ENCODE results near the gene GRN.

The GRN gene

DNA sequence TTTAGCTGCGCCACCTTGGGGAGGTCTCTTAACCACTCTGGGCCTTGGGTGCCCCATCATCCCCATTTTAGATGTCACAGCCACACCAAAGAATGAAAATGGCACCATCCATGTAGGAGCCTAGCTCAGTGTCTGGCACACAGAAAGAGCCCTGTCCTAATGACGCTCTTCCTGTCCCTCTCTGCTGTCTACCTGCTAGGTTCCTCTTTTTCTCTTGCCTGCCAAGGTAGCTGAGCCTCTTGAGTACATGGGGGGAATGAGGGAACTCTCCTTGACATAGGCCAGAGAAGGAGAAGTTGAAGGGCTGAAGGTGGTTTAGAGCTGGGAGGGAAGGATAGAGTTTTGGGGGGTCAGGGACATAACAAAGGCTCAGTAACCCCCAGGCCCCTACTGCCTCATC lies 34.9 kb upstream of the GRN start:
- Histone ChIP-seq H3K27me3 (ENCODE audit: insufficient read depth, insufficient read length) (peaks cover 32% of the 10 kb centered on the region), H3K4me3 (ENCODE audit: insufficient read length, low read depth) (no peak overlapping the region), H3K9ac (ENCODE audit: insufficient read length, low read depth) (no peak overlapping the region), H3K36me3 (ENCODE audit: insufficient read depth, insufficient read length, low read length) (no peaks in the 10 kb centered on the region), H3K4me1 (ENCODE audit: insufficient read depth, insufficient read length) (peaks cover 36% of the 10 kb centered on the region), H3K9me3 (ENCODE audit: insufficient read depth, low read length) (no peaks in the 10 kb centered on the region)
- TF ChIP-seq YY1 (IDR thresholded peaks at IDR 0.05; ENCODE audit: insufficient read depth, insufficient read length) (no peak), SUZ12 (IDR thresholded peaks at IDR 0.05; ENCODE audit: extremely low read depth, insufficient read depth, insufficient read length) (no peak), ZNF274 (IDR thresholded peaks at IDR 0.05; ENCODE audit: low read depth, low read length) (no peak)
- no peak for DNase-seq (ENCODE audit: low read depth, low spot score)

DNA sequence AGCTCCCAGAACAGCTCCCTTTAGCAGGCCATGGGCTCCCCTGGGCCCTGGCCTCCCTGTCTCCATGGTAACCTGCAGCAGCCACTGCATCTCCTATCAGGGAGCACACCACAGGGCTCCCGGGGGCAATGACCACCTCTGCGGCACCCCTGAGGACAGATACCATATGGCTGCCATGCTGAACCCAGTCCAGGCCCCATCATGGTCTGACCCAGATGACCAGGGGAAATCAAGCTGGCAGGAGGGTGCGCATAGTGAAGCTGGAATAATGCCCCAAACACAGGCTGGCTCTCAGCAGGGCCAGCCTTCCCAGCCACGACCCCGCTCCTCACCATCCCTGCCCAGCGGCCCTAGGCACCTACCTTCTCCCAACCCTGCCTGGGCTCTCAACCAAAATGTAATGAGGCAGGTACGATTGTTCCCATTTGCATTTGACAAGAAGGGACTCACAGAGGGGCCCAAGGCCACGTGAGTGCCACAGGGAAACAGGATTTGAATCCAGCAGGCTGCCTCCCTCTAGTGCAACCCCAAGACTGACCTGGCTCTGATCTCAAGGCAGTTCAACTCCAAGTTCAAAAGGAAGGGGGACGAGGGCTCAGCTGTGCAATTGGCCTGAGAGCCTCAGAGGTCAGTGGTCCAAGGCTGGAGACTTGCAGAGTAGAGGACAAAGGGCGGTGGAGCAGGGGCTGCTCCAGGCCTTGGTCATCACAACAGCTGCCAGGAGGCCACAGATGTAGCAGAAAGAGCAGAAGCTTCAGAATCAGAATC lies 34.3 kb upstream of the GRN start:
- TF ChIP-seq ZNF274 (IDR thresholded peaks at IDR 0.05; ENCODE audit: low read depth, low read length): no peak
- TF ChIP-seq SUZ12 (IDR thresholded peaks at IDR 0.05; ENCODE audit: extremely low read depth, insufficient read depth, insufficient read length): no peak
- no peak for TF ChIP-seq YY1 (IDR thresholded peaks at IDR 0.05; ENCODE audit: insufficient read depth, insufficient read length)
- peaks cover 40% of the 10 kb centered on the region for H3K4me1 ChIP-seq (ENCODE audit: insufficient read depth, insufficient read length)
- H3K27me3 ChIP-seq (ENCODE audit: insufficient read depth, insufficient read length): peaks cover 37% of the 10 kb centered on the region
- H3K4me3 ChIP-seq (ENCODE audit: insufficient read length, low read depth): no peak overlapping the region
- H3K9me3 ChIP-seq (ENCODE audit: insufficient read depth, low read length): no peaks in the 10 kb centered on the region
- no peaks in the 10 kb centered on the region for H3K36me3 ChIP-seq (ENCODE audit: insufficient read depth, insufficient read length, low read length)
- no peak overlapping the region for H3K9ac ChIP-seq (ENCODE audit: insufficient read length, low read depth)
- no peak for DNase-seq (ENCODE audit: low read depth, low spot score)

DNA sequence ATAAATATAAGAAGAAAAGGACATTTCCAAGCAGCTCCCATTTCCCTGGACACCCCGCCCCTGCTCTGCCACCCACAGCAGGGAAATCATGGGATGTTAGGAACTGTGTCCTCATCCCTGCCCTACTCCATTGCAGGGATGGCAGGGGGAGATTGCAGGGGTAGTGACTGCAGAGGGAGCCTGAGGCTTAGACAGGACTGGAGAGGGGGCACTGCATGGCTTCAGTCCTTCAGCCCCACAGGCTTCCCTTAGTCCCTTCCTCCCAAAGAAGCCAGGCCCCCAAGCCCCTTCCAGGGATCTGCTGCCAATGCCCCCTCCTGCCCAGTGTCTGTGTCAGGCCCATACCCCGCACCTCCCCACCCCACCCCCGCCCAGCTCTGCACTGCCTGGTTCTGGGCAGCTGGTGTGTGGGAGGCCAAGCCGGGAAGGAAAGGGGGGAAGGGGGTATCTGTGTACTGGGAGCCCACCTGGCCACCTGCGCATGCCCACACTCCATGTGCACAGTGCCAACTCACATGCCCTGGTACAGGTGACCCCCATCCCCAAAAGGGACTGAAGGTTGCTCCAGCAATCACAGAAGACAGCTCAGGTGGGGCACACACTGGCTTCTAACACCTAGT lies 33.4 kb upstream of the GRN start:
- H3K36me3 ChIP-seq (ENCODE audit: insufficient read depth, insufficient read length, low read length): no peaks in the 10 kb centered on the region
- peaks cover 43% of the 10 kb centered on the region for H3K4me1 ChIP-seq (ENCODE audit: insufficient read depth, insufficient read length)
- TF ChIP-seq SUZ12 (IDR thresholded peaks at IDR 0.05; ENCODE audit: extremely low read depth, insufficient read depth, insufficient read length): no peak
- no peak for TF ChIP-seq ZNF274 (IDR thresholded peaks at IDR 0.05; ENCODE audit: low read depth, low read length)
- no peak for TF ChIP-seq YY1 (IDR thresholded peaks at IDR 0.05; ENCODE audit: insufficient read depth, insufficient read length)
- DNase-seq (ENCODE audit: low read depth, low spot score): no peak
- H3K27me3 ChIP-seq (ENCODE audit: insufficient read depth, insufficient read length): peaks cover 39% of the 10 kb centered on the region
- peak overlapping the region; percentile 18 for H3K9ac ChIP-seq (ENCODE audit: insufficient read length, low read depth)
- H3K4me3 ChIP-seq (ENCODE audit: insufficient read length, low read depth): no peak overlapping the region
- no peaks in the 10 kb centered on the region for H3K9me3 ChIP-seq (ENCODE audit: insufficient read depth, low read length)

DNA sequence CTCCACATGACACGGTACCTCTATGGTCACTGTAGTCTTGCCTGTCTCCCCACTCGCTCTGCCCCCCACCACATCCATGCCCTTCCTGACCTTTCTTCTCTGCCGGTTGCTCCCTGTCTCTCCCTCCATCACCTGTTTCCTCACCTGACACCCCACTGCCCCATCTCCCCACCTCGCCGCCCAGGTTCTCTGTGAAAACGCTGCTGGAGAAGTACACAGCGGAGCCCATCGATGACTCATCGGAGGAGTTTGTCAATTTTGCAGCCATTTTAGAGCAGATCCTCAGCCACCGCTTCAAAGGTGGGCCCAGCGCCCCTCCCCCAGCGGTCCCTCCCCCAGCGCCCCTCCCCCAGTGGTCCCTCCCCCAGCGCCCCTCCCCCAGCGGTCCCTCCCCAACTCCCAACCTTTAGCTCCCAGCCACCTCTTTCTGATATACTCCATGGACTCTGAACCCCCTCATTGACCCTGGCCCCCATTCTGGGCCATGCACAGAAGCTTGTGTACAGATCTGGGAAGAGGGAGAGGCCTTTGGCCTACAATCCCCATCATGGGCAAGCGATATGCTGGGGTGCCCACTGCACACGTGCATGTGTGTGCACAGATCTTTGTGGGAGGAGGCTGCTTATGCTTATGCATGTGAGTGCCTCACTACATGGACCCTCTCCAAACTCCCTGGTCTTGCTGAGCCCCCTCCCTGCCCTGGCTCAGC lies 32.6 kb upstream of the GRN start:
- H3K4me3 ChIP-seq (ENCODE audit: insufficient read length, low read depth): no peak overlapping the region
- no peak for DNase-seq (ENCODE audit: low read depth, low spot score)
- TF ChIP-seq YY1 (IDR thresholded peaks at IDR 0.05; ENCODE audit: insufficient read depth, insufficient read length) (no peak), SUZ12 (IDR thresholded peaks at IDR 0.05; ENCODE audit: extremely low read depth, insufficient read depth, insufficient read length) (no peak), ZNF274 (IDR thresholded peaks at IDR 0.05; ENCODE audit: low read depth, low read length) (no peak)

DNA sequence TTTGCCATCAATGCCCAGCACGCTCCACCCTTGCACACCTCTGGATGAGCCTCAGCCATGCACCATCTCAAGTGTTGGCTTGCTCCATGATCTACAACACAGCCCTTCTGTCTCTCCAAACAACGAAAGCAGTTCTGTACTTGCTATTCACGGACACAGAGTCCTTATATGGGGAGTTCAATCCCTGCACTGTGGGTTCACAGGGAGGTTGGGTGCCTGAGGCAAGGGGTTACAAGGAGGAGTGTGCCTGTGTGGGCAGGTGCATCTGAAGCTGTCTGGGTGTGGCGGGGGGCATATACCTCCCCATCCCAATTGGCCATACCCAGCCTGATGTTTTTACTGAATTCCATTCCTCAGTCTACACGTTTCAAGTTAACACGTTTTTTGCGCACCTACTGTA lies 31.1 kb upstream of the GRN start:
- Histone ChIP-seq H3K36me3 (ENCODE audit: insufficient read depth, insufficient read length, low read length) (peaks cover 8% of the 10 kb centered on the region), H3K9me3 (ENCODE audit: insufficient read depth, low read length) (no peaks in the 10 kb centered on the region), H3K27me3 (ENCODE audit: insufficient read depth, insufficient read length) (peaks cover 32% of the 10 kb centered on the region), H3K9ac (ENCODE audit: insufficient read length, low read depth) (no peak overlapping the region), H3K4me3 (ENCODE audit: insufficient read length, low read depth) (no peak overlapping the region), H3K4me1 (ENCODE audit: insufficient read depth, insufficient read length) (peaks cover 44% of the 10 kb centered on the region)
- TF ChIP-seq SUZ12 (IDR thresholded peaks at IDR 0.05; ENCODE audit: extremely low read depth, insufficient read depth, insufficient read length) (no peak), YY1 (IDR thresholded peaks at IDR 0.05; ENCODE audit: insufficient read depth, insufficient read length) (no peak), ZNF274 (IDR thresholded peaks at IDR 0.05; ENCODE audit: low read depth, low read length) (no peak)
- DNase-seq (ENCODE audit: low read depth, low spot score): no peak

More for the DNA sequence above, 32.6 kb upstream of the GRN start:
- peaks cover 38% of the 10 kb centered on the region for H3K4me1 ChIP-seq (ENCODE audit: insufficient read depth, insufficient read length)
- no peak overlapping the region for H3K9ac ChIP-seq (ENCODE audit: insufficient read length, low read depth)
- H3K9me3 ChIP-seq (ENCODE audit: insufficient read depth, low read length): no peaks in the 10 kb centered on the region
- peaks cover 33% of the 10 kb centered on the region for H3K27me3 ChIP-seq (ENCODE audit: insufficient read depth, insufficient read length)
- no peaks in the 10 kb centered on the region for H3K36me3 ChIP-seq (ENCODE audit: insufficient read depth, insufficient read length, low read length)

DNA sequence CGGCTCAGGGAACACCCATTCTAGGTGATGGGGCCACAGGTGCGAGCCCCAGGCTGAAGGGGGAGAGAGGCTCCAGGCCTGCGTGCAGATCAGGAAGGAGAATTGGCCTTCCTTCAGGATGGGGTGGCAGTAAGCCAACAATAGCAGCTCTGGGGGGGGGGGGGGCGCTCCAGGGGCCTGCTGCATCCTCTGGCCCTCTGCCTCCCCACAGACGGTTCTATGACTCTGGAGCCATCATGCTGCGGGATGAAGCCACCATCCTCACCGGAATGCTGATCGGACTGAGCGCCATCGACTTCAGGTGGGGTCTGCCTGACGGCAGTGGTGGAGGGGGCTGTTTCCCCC lies 30.6 kb upstream of the GRN start:
- H3K27me3 ChIP-seq (ENCODE audit: insufficient read depth, insufficient read length): peaks cover 27% of the 10 kb centered on the region
- no peaks in the 10 kb centered on the region for H3K9me3 ChIP-seq (ENCODE audit: insufficient read depth, low read length)
- H3K4me3 ChIP-seq (ENCODE audit: insufficient read length, low read depth): peak overlapping the region; percentile 38

More for the DNA sequence above, 30.6 kb upstream of the GRN start:
- Histone ChIP-seq H3K9ac (ENCODE audit: insufficient read length, low read depth) (peak overlapping the region; percentile 71), H3K4me1 (ENCODE audit: insufficient read depth, insufficient read length) (peaks cover 39% of the 10 kb centered on the region), H3K36me3 (ENCODE audit: insufficient read depth, insufficient read length, low read length) (peaks cover 12% of the 10 kb centered on the region)
- no peak for DNase-seq (ENCODE audit: low read depth, low spot score)
- TF ChIP-seq SUZ12 (IDR thresholded peaks at IDR 0.05; ENCODE audit: extremely low read depth, insufficient read depth, insufficient read length): no peak
- no peak for TF ChIP-seq YY1 (IDR thresholded peaks at IDR 0.05; ENCODE audit: insufficient read depth, insufficient read length)
- TF ChIP-seq ZNF274 (IDR thresholded peaks at IDR 0.05; ENCODE audit: low read depth, low read length): no peak
